MCF 10A (cell line): ENCODE results near the gene SEMA3E. TPM values are rescaled to one million over a fixed set of nuclear protein-coding genes. Genes with fewer than 3 reads are reported as not detected.

Source experiments
- BruUV-seq: library from RNA; stranded (reverse); fragments of 400-500 nt; replicated peaks from 2 replicates; lab custom pipeline; 2021; lab: Mats Ljungman, UMichigan
- CTCF ChIA-PET: fragments of 300-600 bp; sonication (Branson Sonifier 250); formaldehyde crosslinking; extraction: SDS; loops from one replicate; lab custom pipeline; 2021; ENCODE audit warnings: antibody characterized with exemption, inconsistent platforms; lab: Yijun Ruan, JAX
- POLR2A ChIA-PET: fragments of 300-600, 350-650 bp; sonication (Branson Sonifier 250); formaldehyde crosslinking; extraction: SDS; loops from one replicate; lab custom pipeline; 2020; ENCODE audit warnings: antibody characterized with exemption, inconsistent platforms; lab: Yijun Ruan, JAX
- DNase-seq: peaks from one replicate; pipeline ENCODE4 v3.0.0-alpha.2; 2018; ENCODE audit not compliant: unreplicated experiment
- H3K27ac Mint-ChIP-seq: one replicate; pipeline ENCODE4 v1.8.0; 2022; ENCODE audit warnings: mild to moderate bottlenecking, low read depth, mixed read lengths; ENCODE audit not compliant: unreplicated experiment
- H3K27me3 Mint-ChIP-seq: one replicate; pipeline ENCODE4 v1.8.0; 2022; ENCODE audit warnings: mixed read lengths; ENCODE audit not compliant: insufficient read depth, unreplicated experiment
- H3K36me3 Mint-ChIP-seq: one replicate; pipeline ENCODE4 v1.8.0; 2022; ENCODE audit warnings: mild to moderate bottlenecking, moderate library complexity, mixed read lengths; ENCODE audit not compliant: insufficient read depth, unreplicated experiment
- H3K4me1 Mint-ChIP-seq: one replicate; pipeline ENCODE4 v1.8.0; 2022; ENCODE audit warnings: mixed read lengths; ENCODE audit not compliant: insufficient read depth, unreplicated experiment
- H3K4me3 Mint-ChIP-seq: one replicate; pipeline ENCODE4 v1.8.0; 2022; ENCODE audit warnings: mild to moderate bottlenecking, moderate library complexity, mixed read lengths; ENCODE audit not compliant: unreplicated experiment
- H3K9me3 Mint-ChIP-seq: one replicate; pipeline ENCODE4 v1.8.0; 2022; ENCODE audit warnings: mixed read lengths; ENCODE audit not compliant: unreplicated experiment
- intact Hi-C: fragments of 100-400 bp; cut with micrococcal nuclease; formaldehyde crosslinking; loops from 2 replicates; pipeline ENCODE4 v1.14.1; 2022
- total RNA-seq: library from RNA; stranded (reverse); gene quantifications from 2 replicates; pipeline ENCODE4 v1.2.3, GENCODE V29; 2022
- TF ChIP-seq, protein P1 (sequence below): fragments of 200-600 bp; IDR thresholded peaks from one replicate; pipeline ENCODE4 v1.8.0; 2022; ENCODE audit warnings: antibody characterized with exemption, mild to moderate bottlenecking; ENCODE audit not compliant: unreplicated experiment

The SEMA3E gene
- total RNA-seq, 1 experiment from 2014 or later, result 0.51 TPM

DNA sequence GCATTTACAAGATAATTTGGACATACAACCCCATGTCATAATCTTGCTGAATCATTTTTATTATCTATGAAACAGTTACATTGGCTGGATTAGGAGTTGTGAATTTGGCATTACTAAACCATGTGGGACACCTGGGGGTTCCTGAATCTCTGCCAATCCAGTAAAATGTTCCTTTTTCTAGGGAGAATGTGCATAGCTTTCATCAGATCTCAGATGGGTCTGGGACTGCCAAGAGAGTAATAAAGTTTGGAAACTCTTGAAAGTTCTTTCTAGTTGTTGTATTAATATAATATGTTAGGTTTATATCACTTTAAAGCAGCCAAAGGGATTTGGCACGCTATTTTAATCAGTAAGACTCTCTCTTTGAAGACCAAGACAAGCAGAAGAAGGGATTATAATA is 62.7 kb downstream of the SEMA3E start:
- no TSS peak for BruUV-seq
- ChIA-PET POLR2A (no interaction called here), CTCF (no interaction called here)
- intact Hi-C loops, result no loop called here
- Mint-ChIP-seq H3K36me3 (no peaks in the 10 kb centered on the region), H3K27ac (no peak overlapping the region), H3K4me1 (no peaks in the 10 kb centered on the region), H3K27me3 (no peaks in the 10 kb centered on the region), H3K4me3 (no peak overlapping the region), H3K9me3 (no peaks in the 10 kb centered on the region)
- TF ChIP-seq, protein P1, sequence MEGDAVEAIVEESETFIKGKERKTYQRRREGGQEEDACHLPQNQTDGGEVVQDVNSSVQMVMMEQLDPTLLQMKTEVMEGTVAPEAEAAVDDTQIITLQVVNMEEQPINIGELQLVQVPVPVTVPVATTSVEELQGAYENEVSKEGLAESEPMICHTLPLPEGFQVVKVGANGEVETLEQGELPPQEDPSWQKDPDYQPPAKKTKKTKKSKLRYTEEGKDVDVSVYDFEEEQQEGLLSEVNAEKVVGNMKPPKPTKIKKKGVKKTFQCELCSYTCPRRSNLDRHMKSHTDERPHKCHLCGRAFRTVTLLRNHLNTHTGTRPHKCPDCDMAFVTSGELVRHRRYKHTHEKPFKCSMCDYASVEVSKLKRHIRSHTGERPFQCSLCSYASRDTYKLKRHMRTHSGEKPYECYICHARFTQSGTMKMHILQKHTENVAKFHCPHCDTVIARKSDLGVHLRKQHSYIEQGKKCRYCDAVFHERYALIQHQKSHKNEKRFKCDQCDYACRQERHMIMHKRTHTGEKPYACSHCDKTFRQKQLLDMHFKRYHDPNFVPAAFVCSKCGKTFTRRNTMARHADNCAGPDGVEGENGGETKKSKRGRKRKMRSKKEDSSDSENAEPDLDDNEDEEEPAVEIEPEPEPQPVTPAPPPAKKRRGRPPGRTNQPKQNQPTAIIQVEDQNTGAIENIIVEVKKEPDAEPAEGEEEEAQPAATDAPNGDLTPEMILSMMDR, result no peak
- no peak for DNase-seq

DNA sequence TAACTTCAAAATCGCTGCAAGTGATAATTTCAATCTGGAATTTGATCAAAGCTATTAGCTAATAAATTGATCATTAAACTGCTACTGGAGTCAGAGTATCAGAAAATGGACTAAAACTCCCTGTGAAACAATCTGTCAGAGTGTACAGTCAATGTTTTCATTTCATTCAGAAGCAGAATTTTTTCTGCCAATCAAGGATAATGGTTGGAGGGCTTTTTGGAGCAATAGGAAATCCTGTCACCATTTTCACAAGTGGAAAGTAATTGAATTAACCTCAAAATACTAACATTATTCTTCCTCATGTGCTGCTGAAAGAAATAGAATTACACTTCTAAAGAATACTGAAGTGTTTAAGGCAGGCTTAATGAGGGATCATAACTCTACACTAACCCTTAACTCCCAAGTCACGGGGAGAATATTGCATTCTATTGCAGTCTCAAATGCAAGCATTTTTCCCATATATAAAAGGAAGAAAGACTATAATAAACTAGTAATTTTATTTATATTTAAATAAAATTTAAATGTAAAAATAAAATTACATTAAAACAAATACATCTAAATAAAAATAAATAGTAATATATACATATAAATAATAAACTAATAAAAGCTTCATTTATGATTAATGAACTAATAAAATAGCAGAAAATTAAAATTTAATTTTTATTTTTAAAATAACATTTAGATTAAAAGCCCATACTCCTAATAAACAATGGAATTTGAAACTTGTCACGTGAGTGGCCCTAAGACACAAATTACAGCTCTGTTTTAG is 67.1 kb downstream of the SEMA3E start:
- peaks cover 11% of the 10 kb centered on the region for H3K4me1 Mint-ChIP-seq
- ChIA-PET CTCF (interaction anchor here (0.5 kb wide), 1 partner anchor 62 kb away, joined by 3 read pairs; no protein-coding TSS in a partner anchor), POLR2A (no interaction called here)
- no peak for DNase-seq
- no peak overlapping the region for H3K4me3 Mint-ChIP-seq
- TF ChIP-seq, protein P1, result no peak
- H3K27ac Mint-ChIP-seq, result no peak overlapping the region
- no peaks in the 10 kb centered on the region for H3K9me3 Mint-ChIP-seq
- no peaks in the 10 kb centered on the region for H3K36me3 Mint-ChIP-seq
- intact Hi-C loops, result no loop called here
- no peaks in the 10 kb centered on the region for H3K27me3 Mint-ChIP-seq
- BruUV-seq, result no TSS peak

GRCh38 chr7:83579740-83580139 is 69.2 kb downstream of the SEMA3E start:
- TF ChIP-seq, protein P1, result no peak
- POLR2A ChIA-PET, result no interaction called here
- no peak for DNase-seq
- peaks cover 11% of the 10 kb centered on the region for H3K4me1 Mint-ChIP-seq
- H3K27me3 Mint-ChIP-seq, result no peaks in the 10 kb centered on the region
- CTCF ChIA-PET, result no interaction called here
- H3K27ac Mint-ChIP-seq, result no peak overlapping the region
- intact Hi-C loops, result no loop called here
- no peak overlapping the region for H3K4me3 Mint-ChIP-seq
- no peaks in the 10 kb centered on the region for H3K9me3 Mint-ChIP-seq
- no peaks in the 10 kb centered on the region for H3K36me3 Mint-ChIP-seq
- BruUV-seq, result no TSS peak

DNA sequence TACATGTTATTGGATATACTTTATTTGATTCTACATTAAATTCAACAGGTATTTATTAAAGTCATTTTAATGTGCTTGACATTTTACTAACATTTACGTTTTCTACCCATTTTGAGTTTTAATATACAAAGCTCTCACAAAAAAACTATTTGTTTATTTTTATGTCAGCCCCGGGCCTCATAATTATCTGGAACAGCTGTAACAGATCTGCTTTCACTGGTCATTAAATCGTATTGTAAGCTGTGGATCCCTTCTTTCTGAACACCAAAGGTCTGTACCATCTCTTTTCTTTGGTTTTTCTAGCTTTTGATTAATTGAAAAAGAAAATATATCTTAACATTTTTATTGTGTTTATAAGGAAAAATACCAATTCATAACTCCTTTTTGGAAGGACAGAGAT is 73.5 kb downstream of the SEMA3E start:
- Mint-ChIP-seq H3K4me3 (no peak overlapping the region), H3K9me3 (peaks cover 7% of the 10 kb centered on the region), H3K36me3 (no peaks in the 10 kb centered on the region), H3K27ac (no peak overlapping the region), H3K4me1 (peaks cover 10% of the 10 kb centered on the region), H3K27me3 (no peaks in the 10 kb centered on the region)
- DNase-seq, result no peak
- intact Hi-C loops, result no loop called here
- POLR2A ChIA-PET, result no interaction called here
- CTCF ChIA-PET, result no interaction called here
- TF ChIP-seq, protein P1, result no peak
- BruUV-seq, result no TSS peak
